UCSD-AML1 (cell line): ENCODE data around the gene ARTN.

ENCODE experiments used
- DNase-seq: peaks from one replicate; lab custom pipeline; 2025; ENCODE audit not compliant: unreplicated experiment; lab: John Stamatoyannopoulos, UW

The ARTN gene

GRCh38 chr1:43921022-43921421 is 12.6 kb upstream of the ARTN start:
- DNase-seq: no peak

GRCh38 chr1:43924516-43924915 is 9.1 kb upstream of the ARTN start:
- DNase-seq: no peak

- DNase-seq: no peak
Observed at GRCh38 chr1:43925846-43926245, 7.8 kb upstream of the ARTN start.

- no peak for DNase-seq
Observed at GRCh38 chr1:43930168-43930948, 3.2 kb upstream of the ARTN start.

- DNase-seq: no peak
Observed at GRCh38 chr1:43930949-43931275, 2.7 kb upstream of the ARTN start.

GRCh38 chr1:43931711-43932660 is 1.6 kb upstream of the ARTN start:
- DNase-seq: no peak

GRCh38 chr1:43932786-43933385 is 715 bp upstream of the ARTN start:
- DNase-seq: no peak

GRCh38 chr1:43934101-43934985 is 742 bp downstream of the ARTN start:
- peak; percentile 68 for DNase-seq

- DNase-seq: no peak
Observed at GRCh38 chr1:43934986-43935324, 1.4 kb downstream of the ARTN start.

GRCh38 chr1:43935711-43936427 is 2.3 kb downstream of the ARTN start:
- DNase-seq: no peak

- DNase-seq: no peak
Observed at GRCh38 chr1:43936431-43937151, 3.0 kb downstream of the ARTN start.

- DNase-seq: no peak
Observed at GRCh38 chr1:43937179-43937865, 3.7 kb downstream of the ARTN start.

- no peak for DNase-seq
Observed at GRCh38 chr1:43938383-43938782, 4.8 kb downstream of the ARTN start.

- DNase-seq: no peak
Observed at GRCh38 chr1:43938892-43939587, 5.4 kb downstream of the ARTN start.

GRCh38 chr1:43942411-43942810 is 8.8 kb downstream of the ARTN start:
- no peak for DNase-seq

- DNase-seq: no peak
Observed at GRCh38 chr1:43944860-43945259, 11.3 kb downstream of the ARTN start.

GRCh38 chr1:43945674-43946235 is 12.2 kb downstream of the ARTN start:
- no peak for DNase-seq
